Keratinocyte (primary cell): ENCODE data around the gene GRIK4. TPM values are rescaled to one million over a fixed set of nuclear protein-coding genes. Genes with fewer than 3 reads are reported as not detected.

ENCODE experiments used
- DNase-seq: peaks from one replicate; pipeline ENCODE4 v3.0.0-alpha.2; 2011; ENCODE audit warnings: low read depth, missing footprints, low spot score
- FAIRE-seq: peaks from 2 replicates; lab custom pipeline; 2011; peaks lifted over from hg19 to GRCh38; lab: Jason Lieb, UNC
- H2AFZ ChIP-seq: 2 replicates; pipeline ENCODE4 v1.6.0; 2012; ENCODE audit warnings: low read length, control low read depth, inconsistent platforms; ENCODE audit not compliant: control insufficient read depth
- H3K27ac ChIP-seq: 2 replicates; pipeline ENCODE4 v1.5.1; 2011; ENCODE audit warnings: low read length; ENCODE audit not compliant: control insufficient read depth, insufficient read depth
- H3K27me3 ChIP-seq: 3 replicates; pipeline ENCODE4 v1.6.0; 2011; ENCODE audit warnings: low read length; ENCODE audit not compliant: control insufficient read depth, insufficient read depth; ENCODE audit errors: extremely low read depth
- H3K36me3 ChIP-seq, 2 experiments: 2 replicates in 1 of 2; 3 replicates in 1 of 2; pipeline ENCODE4 v1.5.1; 2011; ENCODE audit warnings: low read length in 2 of 2, mild to moderate bottlenecking in 1 of 2; ENCODE audit not compliant: control insufficient read depth in 2 of 2, insufficient read depth in 2 of 2; ENCODE audit errors: extremely low read depth in 1 of 2
- H3K4me1 ChIP-seq: 3 replicates; pipeline ENCODE4 v1.5.1; 2011; ENCODE audit warnings: low read length; ENCODE audit not compliant: control insufficient read depth, insufficient read depth; ENCODE audit errors: extremely low read depth
- H3K4me2 ChIP-seq: 3 replicates; pipeline ENCODE4 v1.6.0; 2011; ENCODE audit warnings: low read depth, low read length; ENCODE audit not compliant: control insufficient read depth, insufficient read depth; ENCODE audit errors: extremely low read depth
- H3K4me3 ChIP-seq, 3 experiments: fragments of 200-600 bp in 1 of 3; sonication (generic) in 1 of 3; 2 replicates in 2 of 3; 3 replicates in 1 of 3; pipeline ENCODE4 v1.5.1; 2011 to 2016; ENCODE audit warnings: low read length in 3 of 3, mild to moderate bottlenecking in 3 of 3, control low read depth in 2 of 3, inconsistent platforms in 1 of 3, low read depth in 1 of 3, mixed read lengths in 1 of 3, mixed run types in 1 of 3, moderate library complexity in 1 of 3; ENCODE audit not compliant: control insufficient read depth in 2 of 3, insufficient read depth in 2 of 3; ENCODE audit errors: extremely low read depth in 1 of 3
- H3K79me2 ChIP-seq: 2 replicates; pipeline ENCODE4 v1.6.0; 2012; ENCODE audit warnings: low read length; ENCODE audit not compliant: control insufficient read depth, insufficient read depth
- H3K9ac ChIP-seq: 3 replicates; pipeline ENCODE4 v1.6.0; 2011; ENCODE audit warnings: low read length; ENCODE audit not compliant: control insufficient read depth, insufficient read depth; ENCODE audit errors: extremely low read depth
- H3K9me1 ChIP-seq: 3 replicates; pipeline ENCODE4 v1.6.0; 2011; ENCODE audit warnings: low read length; ENCODE audit not compliant: control insufficient read depth, insufficient read depth; ENCODE audit errors: extremely low read depth
- H3K9me3 ChIP-seq: 2 replicates; pipeline ENCODE4 v1.5.1; 2012; ENCODE audit warnings: low read depth, low read length; ENCODE audit not compliant: control insufficient read depth
- H4K20me1 ChIP-seq: 3 replicates; pipeline ENCODE4 v1.6.0; 2011; ENCODE audit warnings: low read length; ENCODE audit not compliant: control insufficient read depth, insufficient read depth; ENCODE audit errors: extremely low read depth
- EZH2 ChIP-seq: IDR thresholded peaks from one replicate; pipeline ENCODE4 v1.6.1; 2012; ENCODE audit warnings: inconsistent platforms, mild to moderate bottlenecking, low read length, moderate library complexity
- dilution Hi-C: fragments of 300-500 bp; cut with MboI; formaldehyde crosslinking; loops from one replicate; pipeline ENCODE4 v1.7.0; 2020; ENCODE audit warnings: low sequenced_read_pairs; ENCODE audit not compliant: extremely low pct_ligation_motif_present
- polyA plus RNA-seq, 5 experiments: library from polyadenylated mRNA; depleted of rRNA in 3 of 5; stranded (reverse) in 3 of 5; stranded (forward) in 1 of 5; unstranded in 1 of 5; fragments of >200 nt; gene quantifications; 1 replicate in 1 of 5; 2 replicates in 3 of 5; 3 replicates in 1 of 5; pipeline versions ENCODE4 v1.2.1 to v1.2.3, GENCODE V29; 2011 to 2012; ENCODE audit warnings: missing spikeins in 2 of 5, low read depth in 1 of 5, low replicate concordance in 1 of 5
- TF ChIP-seq, protein P1 (sequence below), 3 experiments: IDR thresholded peaks in 1 of 3; conservative IDR thresholded peaks in 1 of 3; optimal IDR thresholded peaks in 1 of 3; 2 replicates in 2 of 3; 3 replicates in 1 of 3; pipeline versions ENCODE3 to v1.5.1; 2011; ENCODE audit warnings: low read length in 3 of 3, mild to moderate bottlenecking in 3 of 3, moderate library complexity in 2 of 3, control low read depth in 1 of 3, inconsistent platforms in 1 of 3; ENCODE audit not compliant: insufficient read depth in 2 of 3; ENCODE audit errors: extremely low read depth in 1 of 3

GRIK4 gene
- polyA plus RNA-seq, 1 donor (not counting 4 experiments of a cell fraction or from before 2014, with no cell fraction given) = not detected

DNA sequence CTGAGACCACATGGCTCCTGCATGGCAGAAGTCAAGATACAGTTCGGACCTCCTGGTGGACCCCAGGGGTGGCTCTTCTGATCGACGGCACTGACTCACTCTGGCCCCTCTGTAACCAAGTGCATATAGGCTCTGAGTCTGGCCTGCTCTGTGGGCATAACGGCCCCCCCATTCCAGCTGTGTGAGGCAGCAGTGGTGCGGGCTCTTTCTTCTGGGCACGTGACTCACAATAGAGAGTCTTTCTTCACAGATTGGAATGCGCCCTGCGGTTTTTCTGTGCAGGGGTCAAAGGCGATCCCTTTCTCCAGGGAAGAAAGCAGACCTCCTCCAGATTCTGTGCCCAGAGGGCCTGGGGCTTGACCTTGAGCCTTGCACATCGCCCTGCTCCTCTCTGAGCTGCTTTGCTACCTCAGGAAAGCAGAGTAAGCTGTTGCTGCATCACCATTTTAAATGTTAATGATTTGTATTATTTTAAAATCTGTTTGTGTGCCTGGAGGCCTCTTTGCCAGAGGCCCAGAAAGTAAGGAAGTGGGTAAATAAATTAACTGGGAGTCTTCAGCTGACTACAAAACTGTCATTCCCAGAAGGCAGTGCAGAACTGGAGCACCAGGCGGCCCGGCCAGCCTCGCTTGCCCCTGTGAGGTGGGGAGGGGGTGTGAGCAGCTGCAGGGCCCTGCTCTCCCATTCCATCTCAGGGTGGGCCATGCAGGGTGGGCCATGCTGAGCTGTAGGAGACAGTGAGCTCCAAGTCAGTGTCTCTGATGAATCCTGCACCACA lies 199.0 kb downstream of the GRIK4 start:
- no peak overlapping the region for H3K9ac ChIP-seq
- no peak overlapping the region for H3K27ac ChIP-seq
- dilution Hi-C loops = no loop called here

DNA sequence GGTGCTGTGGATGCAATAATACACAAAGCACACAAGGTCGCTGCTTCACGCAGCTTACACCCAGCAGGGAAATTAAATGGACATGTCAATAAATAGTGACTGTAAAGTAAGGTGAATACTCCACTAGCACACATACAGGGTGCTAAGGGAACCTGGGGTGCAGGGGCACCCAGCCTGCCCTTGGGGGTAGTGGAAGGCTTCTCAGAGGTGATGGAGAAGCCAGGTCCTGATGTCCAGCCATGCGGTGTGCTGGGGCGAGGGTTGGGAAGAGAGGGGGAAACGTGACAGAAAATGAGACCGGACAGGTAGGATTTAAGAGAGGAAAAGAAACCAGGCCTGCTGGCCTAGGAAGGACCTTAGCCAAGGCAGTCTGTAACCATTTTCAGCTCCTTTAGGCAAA lies 200.5 kb downstream of the GRIK4 start:
- no peak for DNase-seq
- H3K4me1 ChIP-seq = peaks cover 5% of the 10 kb centered on the region
- H2AFZ ChIP-seq = no peak overlapping the region
- no peaks in the 10 kb centered on the region for H4K20me1 ChIP-seq
- H3K4me3 ChIP-seq = no peak overlapping the region
- peaks cover 27% of the 10 kb centered on the region for H3K27me3 ChIP-seq
- H3K27ac ChIP-seq = no peak overlapping the region
- H3K4me2 ChIP-seq = no peak overlapping the region
- no peak for TF ChIP-seq EZH2
- TF ChIP-seq, protein P1, sequence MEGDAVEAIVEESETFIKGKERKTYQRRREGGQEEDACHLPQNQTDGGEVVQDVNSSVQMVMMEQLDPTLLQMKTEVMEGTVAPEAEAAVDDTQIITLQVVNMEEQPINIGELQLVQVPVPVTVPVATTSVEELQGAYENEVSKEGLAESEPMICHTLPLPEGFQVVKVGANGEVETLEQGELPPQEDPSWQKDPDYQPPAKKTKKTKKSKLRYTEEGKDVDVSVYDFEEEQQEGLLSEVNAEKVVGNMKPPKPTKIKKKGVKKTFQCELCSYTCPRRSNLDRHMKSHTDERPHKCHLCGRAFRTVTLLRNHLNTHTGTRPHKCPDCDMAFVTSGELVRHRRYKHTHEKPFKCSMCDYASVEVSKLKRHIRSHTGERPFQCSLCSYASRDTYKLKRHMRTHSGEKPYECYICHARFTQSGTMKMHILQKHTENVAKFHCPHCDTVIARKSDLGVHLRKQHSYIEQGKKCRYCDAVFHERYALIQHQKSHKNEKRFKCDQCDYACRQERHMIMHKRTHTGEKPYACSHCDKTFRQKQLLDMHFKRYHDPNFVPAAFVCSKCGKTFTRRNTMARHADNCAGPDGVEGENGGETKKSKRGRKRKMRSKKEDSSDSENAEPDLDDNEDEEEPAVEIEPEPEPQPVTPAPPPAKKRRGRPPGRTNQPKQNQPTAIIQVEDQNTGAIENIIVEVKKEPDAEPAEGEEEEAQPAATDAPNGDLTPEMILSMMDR (optimal IDR thresholded peaks at IDR 0.05 in 1 of 3, IDR thresholded peaks at IDR 0.05 in 1 of 3, conservative IDR thresholded peaks at IDR 0.05 in 1 of 3; ENCODE audit: extremely low read depth in 1 of 3, insufficient read depth in 2 of 3, low read length in 3 of 3) = no peak
- no peaks in the 10 kb centered on the region for H3K9me3 ChIP-seq
- no peak for FAIRE-seq
- H3K9ac ChIP-seq = no peak overlapping the region
- no peaks in the 10 kb centered on the region for H3K79me2 ChIP-seq
- dilution Hi-C loops = no loop called here
- H3K9me1 ChIP-seq = no peaks in the 10 kb centered on the region
- H3K36me3 ChIP-seq = no peaks in the 10 kb centered on the region

More for the DNA sequence above, 199.0 kb downstream of the GRIK4 start:
- Histone ChIP-seq H3K9me1 (no peaks in the 10 kb centered on the region), H3K4me1 (peaks cover 5% of the 10 kb centered on the region), H4K20me1 (no peaks in the 10 kb centered on the region), H3K27me3 (peaks cover 20% of the 10 kb centered on the region), H3K4me2 (no peak overlapping the region), H3K79me2 (no peaks in the 10 kb centered on the region), H3K36me3 (no peaks in the 10 kb centered on the region), H3K4me3 (no peak overlapping the region), H3K9me3 (no peaks in the 10 kb centered on the region), H2AFZ (no peak overlapping the region)
- no peak for FAIRE-seq
- no peak for TF ChIP-seq EZH2
- TF ChIP-seq, protein P1 (optimal IDR thresholded peaks at IDR 0.05 in 1 of 3, IDR thresholded peaks at IDR 0.05 in 1 of 3, conservative IDR thresholded peaks at IDR 0.05 in 1 of 3; ENCODE audit: extremely low read depth in 1 of 3, insufficient read depth in 2 of 3, low read length in 3 of 3) = no peak
- no peak for DNase-seq
